ENCODE data around the gene CCDC85A. TPM values are rescaled to one million over a fixed set of nuclear protein-coding genes. Genes with fewer than 3 reads are reported as not detected.

Gene CCDC85A
- total and polyA plus RNA-seq, 2 experiments from 2014 or later, result 0.21 to 0.24 TPM

DNA sequence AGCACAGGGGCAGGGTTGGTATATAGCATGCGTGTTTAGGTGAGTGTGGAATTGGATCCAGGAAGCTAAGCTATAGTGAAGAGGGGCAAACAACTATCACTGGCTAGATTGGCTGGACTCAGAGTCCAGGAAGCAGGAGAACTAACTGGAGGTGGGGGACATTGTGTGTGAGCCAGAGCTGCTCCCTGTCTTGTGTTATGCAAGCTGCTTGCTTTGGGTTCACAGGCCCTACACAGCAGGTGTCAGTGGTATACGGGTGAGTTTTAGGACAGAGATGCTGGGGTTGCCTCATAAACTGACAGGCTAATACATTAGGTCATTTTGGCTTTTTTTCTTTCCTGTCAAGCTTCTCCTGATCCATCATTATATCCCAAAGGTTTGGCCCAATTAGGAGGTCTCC lies 87.5 kb downstream of the CCDC85A start:
- peak; percentile 93 for ATAC-seq
- Histone ChIP-seq H3K27me3 (ENCODE audit: insufficient read depth) (no peaks in the 10 kb centered on the region), H3K36me3 (ENCODE audit: insufficient read depth) (no peaks in the 10 kb centered on the region), H3K27ac (ENCODE audit: low read depth) (no peak overlapping the region), H3K4me2 (no peak overlapping the region), H3K79me2 (replicated peaks; ENCODE audit: insufficient read depth) (no peaks in the 10 kb centered on the region), H3K4me1 (ENCODE audit: insufficient read depth) (peaks cover 4% of the 10 kb centered on the region), H3F3A (replicated peaks; ENCODE audit: low read depth) (no peaks in the 10 kb centered on the region), H2AFZ (no peak overlapping the region), H3K4me3 (no peak overlapping the region), H4K20me1 (replicated peaks; ENCODE audit: insufficient read depth) (no peaks in the 10 kb centered on the region), H3K9me2 (ENCODE audit: insufficient read depth) (no peaks in the 10 kb centered on the region)
- Mint-ChIP-seq H3K36me3 (ENCODE audit: low read depth) (no peaks in the 10 kb centered on the region), H3K4me1 (peaks cover 7% of the 10 kb centered on the region), H3K27me3 (ENCODE audit: insufficient read depth, low read depth, poor library complexity) (peaks cover 2% of the 10 kb centered on the region), H3K27ac (no peak overlapping the region), H3K9me3 (no peaks in the 10 kb centered on the region), H3K4me3 (no peak overlapping the region)
- no peak for TF ChIP-seq EZH2phosphoT487 (IDR thresholded peaks at IDR 0.05; ENCODE audit: unreplicated experiment)
- no peak for TF ChIP-seq ZNF114 (CRISPR knock-in tag; IDR thresholded peaks at IDR 0.05)
- TF ChIP-seq ZNF331 (CRISPR knock-in tag; IDR thresholded peaks at IDR 0.05; ENCODE audit: low read depth), result no peak
- TF ChIP-seq, protein P1, sequence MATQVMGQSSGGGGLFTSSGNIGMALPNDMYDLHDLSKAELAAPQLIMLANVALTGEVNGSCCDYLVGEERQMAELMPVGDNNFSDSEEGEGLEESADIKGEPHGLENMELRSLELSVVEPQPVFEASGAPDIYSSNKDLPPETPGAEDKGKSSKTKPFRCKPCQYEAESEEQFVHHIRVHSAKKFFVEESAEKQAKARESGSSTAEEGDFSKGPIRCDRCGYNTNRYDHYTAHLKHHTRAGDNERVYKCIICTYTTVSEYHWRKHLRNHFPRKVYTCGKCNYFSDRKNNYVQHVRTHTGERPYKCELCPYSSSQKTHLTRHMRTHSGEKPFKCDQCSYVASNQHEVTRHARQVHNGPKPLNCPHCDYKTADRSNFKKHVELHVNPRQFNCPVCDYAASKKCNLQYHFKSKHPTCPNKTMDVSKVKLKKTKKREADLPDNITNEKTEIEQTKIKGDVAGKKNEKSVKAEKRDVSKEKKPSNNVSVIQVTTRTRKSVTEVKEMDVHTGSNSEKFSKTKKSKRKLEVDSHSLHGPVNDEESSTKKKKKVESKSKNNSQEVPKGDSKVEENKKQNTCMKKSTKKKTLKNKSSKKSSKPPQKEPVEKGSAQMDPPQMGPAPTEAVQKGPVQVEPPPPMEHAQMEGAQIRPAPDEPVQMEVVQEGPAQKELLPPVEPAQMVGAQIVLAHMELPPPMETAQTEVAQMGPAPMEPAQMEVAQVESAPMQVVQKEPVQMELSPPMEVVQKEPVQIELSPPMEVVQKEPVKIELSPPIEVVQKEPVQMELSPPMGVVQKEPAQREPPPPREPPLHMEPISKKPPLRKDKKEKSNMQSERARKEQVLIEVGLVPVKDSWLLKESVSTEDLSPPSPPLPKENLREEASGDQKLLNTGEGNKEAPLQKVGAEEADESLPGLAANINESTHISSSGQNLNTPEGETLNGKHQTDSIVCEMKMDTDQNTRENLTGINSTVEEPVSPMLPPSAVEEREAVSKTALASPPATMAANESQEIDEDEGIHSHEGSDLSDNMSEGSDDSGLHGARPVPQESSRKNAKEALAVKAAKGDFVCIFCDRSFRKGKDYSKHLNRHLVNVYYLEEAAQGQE (IDR thresholded peaks at IDR 0.05; ENCODE audit: unreplicated experiment), result no peak
- TF ChIP-seq, protein P2, sequence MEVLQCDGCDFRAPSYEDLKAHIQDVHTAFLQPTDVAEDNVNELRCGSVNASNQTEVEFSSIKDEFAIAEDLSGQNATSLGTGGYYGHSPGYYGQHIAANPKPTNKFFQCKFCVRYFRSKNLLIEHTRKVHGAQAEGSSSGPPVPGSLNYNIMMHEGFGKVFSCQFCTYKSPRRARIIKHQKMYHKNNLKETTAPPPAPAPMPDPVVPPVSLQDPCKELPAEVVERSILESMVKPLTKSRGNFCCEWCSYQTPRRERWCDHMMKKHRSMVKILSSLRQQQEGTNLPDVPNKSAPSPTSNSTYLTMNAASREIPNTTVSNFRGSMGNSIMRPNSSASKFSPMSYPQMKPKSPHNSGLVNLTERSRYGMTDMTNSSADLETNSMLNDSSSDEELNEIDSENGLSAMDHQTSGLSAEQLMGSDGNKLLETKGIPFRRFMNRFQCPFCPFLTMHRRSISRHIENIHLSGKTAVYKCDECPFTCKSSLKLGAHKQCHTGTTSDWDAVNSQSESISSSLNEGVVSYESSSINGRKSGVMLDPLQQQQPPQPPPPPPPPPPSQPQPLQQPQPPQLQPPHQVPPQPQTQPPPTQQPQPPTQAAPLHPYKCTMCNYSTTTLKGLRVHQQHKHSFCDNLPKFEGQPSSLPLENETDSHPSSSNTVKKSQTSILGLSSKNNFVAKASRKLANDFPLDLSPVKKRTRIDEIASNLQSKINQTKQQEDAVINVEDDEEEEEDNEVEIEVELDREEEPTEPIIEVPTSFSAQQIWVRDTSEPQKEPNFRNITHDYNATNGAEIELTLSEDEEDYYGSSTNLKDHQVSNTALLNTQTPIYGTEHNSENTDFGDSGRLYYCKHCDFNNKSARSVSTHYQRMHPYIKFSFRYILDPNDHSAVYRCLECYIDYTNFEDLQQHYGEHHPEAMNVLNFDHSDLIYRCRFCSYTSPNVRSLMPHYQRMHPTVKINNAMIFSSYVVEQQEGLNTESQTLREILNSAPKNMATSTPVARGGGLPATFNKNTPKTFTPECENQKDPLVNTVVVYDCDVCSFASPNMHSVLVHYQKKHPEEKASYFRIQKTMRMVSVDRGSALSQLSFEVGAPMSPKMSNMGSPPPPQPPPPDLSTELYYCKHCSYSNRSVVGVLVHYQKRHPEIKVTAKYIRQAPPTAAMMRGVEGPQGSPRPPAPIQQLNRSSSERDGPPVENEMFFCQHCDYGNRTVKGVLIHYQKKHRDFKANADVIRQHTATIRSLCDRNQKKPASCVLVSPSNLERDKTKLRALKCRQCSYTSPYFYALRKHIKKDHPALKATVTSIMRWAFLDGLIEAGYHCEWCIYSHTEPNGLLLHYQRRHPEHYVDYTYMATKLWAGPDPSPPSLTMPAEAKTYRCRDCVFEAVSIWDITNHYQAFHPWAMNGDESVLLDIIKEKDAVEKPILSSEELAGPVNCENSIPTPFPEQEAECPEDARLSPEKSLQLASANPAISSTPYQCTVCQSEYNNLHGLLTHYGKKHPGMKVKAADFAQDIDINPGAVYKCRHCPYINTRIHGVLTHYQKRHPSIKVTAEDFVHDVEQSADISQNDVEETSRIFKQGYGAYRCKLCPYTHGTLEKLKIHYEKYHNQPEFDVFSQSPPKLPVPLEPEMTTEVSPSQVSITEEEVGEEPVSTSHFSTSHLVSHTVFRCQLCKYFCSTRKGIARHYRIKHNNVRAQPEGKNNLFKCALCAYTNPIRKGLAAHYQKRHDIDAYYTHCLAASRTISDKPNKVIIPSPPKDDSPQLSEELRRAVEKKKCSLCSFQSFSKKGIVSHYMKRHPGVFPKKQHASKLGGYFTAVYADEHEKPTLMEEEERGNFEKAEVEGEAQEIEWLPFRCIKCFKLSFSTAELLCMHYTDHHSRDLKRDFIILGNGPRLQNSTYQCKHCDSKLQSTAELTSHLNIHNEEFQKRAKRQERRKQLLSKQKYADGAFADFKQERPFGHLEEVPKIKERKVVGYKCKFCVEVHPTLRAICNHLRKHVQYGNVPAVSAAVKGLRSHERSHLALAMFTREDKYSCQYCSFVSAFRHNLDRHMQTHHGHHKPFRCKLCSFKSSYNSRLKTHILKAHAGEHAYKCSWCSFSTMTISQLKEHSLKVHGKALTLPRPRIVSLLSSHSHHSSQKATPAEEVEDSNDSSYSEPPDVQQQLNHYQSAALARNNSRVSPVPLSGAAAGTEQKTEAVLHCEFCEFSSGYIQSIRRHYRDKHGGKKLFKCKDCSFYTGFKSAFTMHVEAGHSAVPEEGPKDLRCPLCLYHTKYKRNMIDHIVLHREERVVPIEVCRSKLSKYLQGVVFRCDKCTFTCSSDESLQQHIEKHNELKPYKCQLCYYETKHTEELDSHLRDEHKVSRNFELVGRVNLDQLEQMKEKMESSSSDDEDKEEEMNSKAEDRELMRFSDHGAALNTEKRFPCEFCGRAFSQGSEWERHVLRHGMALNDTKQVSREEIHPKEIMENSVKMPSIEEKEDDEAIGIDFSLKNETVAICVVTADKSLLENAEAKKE (CRISPR knock-in tag; IDR thresholded peaks at IDR 0.05), result no peak
- TF ChIP-seq NANOG (IDR thresholded peaks at IDR 0.05; ENCODE audit: borderline replicate concordance), result no peak
- TF ChIP-seq CREB1 (CRISPR knock-in tag; IDR thresholded peaks at IDR 0.05; ENCODE audit: low read depth), result no peak
- no peak for TF ChIP-seq EZH2 (IDR thresholded peaks at IDR 0.05; ENCODE audit: low read depth, unreplicated experiment)
- peak; percentile 23 for DNase-seq (ENCODE audit: low spot score)

All from GM23338 (cell line).